HS-5 (cell line): Measurements from ENCODE around the gene GAS2.

Experiments
- DNase-seq: peaks from one replicate; pipeline ENCODE4 v3.0.0-alpha.2; 2012; ENCODE audit warnings: low read depth

The GAS2 gene

GRCh38 chr11:22674470-22675439 is 8.3 kb downstream of the GAS2 start:
- no peak for DNase-seq

- DNase-seq: no peak
These were observed 10.9 kb downstream of the GAS2 start for GRCh38 chr11:22677153-22677903.

GRCh38 chr11:22680628-22681027 is 14.2 kb downstream of the GAS2 start:
- no peak for DNase-seq

DNA sequence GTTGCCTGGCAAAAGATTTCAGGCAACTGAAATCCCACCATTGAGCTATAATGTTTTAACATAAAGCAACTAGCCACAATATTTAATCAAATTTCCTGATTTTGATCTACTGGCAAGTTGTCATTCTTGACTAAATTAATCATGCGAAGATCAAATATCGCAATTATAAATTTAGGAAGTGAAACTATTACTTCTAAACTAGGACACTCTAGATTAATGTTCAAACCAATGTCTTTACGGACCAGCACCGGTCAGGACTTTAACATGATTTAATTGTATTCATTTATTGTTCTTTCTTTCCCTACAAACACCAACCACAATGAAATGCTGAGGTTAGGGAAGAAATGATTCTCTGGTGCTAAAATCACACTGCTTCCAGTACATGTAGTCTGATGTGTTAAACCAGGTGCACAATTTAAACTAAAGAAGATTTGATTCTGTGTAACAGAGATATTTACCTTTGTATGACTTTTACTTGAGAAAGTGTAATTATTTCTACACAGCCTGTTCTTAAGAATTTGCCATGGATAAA is 14.9 kb downstream of the GAS2 start:
- no peak for DNase-seq

GRCh38 chr11:22684082-22684481 is 17.7 kb downstream of the GAS2 start:
- no peak for DNase-seq

DNA sequence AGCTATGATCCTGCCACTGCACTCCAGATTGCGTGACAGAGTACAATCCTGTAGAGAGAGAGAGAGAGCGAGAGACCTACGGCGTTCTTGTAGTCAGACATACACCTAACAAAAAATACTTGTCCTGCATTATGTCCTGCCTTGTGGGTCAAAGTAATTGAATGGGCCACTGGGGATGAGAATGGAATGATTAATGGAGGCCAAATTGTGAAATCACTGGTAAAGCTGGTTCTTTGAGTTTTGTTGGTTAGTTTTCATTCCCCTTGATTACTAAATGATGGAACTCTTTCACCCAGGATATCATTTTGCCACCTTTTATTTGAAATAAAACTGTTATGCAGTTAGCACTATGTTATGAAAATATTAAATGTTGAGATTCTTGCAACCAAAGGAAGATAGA is 18.7 kb downstream of the GAS2 start:
- DNase-seq: no peak

DNA sequence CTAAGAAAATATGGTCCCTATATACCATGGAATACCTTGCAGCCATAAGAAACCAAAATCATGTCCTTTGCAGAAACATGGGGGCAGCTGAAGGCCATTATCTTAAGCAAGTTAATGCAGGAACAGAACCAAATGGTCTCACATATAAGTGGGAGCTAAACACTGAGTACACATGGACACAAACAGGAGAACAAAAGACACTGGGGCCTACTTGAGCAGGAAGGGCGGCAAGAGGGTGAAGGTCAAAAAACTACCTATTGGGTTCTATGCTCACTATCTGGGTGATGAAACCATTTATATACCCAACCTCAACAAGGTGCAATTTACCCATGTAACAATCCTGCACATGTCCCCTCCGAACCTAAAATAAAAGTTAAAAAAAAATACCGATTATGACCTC is 22.5 kb downstream of the GAS2 start:
- DNase-seq: no peak

DNA sequence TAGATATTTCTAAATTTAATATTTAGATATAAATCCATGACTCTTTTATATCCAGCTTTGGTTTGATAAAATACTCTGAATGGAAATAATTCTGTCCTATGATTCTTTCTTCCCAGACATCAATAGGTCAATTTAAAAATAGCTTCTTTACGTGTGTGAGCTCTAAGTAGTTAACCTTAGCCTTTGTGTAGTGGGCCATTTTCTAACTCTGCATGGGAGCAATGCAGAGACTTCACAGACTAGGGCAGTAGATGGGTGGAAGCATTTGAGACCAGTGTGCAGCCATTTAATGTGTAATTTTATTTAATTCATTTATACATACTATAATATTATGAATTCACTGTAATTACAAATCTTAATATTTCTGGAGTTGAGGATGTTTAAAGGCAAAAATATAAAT is 23.8 kb downstream of the GAS2 start:
- no peak for DNase-seq

GRCh38 chr11:22690871-22691270 is 24.5 kb downstream of the GAS2 start:
- no peak for DNase-seq

DNA sequence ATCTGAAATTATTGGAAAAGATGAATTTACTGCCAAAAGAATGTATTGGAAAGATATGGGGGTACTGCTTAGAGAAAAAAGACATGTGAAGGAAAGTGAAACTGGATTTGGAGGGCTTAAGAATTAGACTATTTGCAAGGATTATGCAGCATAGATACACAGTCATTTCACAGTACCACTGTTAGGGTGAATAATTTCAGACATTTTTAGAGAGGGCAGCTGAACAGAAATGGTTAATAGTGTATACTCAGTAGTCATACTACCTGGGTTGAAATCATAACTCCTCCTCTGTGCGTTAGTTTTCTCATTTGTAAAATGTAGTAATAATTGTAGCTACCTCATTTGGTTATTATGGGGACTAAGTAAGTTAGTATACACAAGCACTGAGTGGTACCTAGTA is 33.0 kb downstream of the GAS2 start:
- DNase-seq: no peak

GRCh38 chr11:22702031-22702430 is 35.6 kb downstream of the GAS2 start:
- no peak for DNase-seq

GRCh38 chr11:22703040-22703439 is 36.6 kb downstream of the GAS2 start:
- DNase-seq: peak; percentile 65

DNA sequence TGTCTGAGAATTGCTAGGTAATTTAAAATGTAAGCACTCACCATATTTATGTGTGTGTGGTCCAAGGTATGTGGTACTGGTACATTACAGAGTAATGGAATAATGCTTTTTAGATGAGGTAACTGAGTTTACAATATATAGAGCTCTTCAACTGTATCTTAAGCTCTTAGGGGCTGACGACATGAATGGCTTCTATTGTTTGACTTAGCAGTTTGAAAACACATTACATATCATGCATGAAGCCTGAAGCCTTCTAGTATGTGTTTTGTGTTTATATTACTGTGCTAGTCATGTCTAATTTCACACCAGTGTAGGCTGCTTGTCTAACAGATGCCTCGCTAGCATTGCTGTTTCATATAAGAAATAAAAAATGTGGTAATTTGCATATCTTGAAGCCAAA is 37.2 kb downstream of the GAS2 start:
- DNase-seq: no peak

DNA sequence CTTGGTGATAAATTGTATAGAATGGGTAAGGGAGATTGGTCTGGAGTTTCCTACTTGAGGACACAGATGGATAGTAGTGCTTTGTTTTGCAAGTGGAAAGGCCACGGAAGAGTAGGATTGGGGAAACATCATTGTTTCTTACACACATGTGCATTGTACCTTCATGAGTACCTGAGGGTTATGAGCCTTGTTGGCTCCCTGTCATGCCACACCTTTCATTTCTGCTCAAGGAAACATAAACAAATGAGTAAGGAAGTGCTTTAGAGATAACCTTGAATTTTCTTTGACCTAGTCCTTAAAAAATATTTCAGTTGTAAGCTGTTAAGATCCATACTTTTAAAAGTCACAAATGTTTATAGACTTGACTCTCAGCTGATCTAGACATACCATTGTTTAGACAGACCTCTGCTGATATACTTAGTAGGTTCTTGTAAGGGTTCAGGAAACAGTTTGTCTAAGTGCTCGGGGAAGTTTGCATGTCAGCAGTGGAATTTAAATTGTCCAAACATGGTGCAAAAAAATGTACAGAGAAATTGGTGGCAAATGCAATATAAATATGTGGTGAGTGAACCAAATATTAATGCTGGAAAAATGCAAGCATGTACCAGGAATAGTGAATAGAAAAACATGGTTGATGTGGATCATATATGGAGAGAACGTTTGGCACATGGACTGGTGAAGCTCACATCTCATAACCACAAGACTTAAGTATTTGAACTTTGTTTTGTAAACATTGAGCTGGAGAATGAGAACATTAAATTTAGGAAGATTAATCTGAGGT is 40.9 kb downstream of the GAS2 start:
- no peak for DNase-seq

- DNase-seq: no peak
These were observed 44.8 kb downstream of the GAS2 start for GRCh38 chr11:22711071-22711770.

- no peak for DNase-seq
These were observed 45.5 kb downstream of the GAS2 start for GRCh38 chr11:22711880-22712279.

DNA sequence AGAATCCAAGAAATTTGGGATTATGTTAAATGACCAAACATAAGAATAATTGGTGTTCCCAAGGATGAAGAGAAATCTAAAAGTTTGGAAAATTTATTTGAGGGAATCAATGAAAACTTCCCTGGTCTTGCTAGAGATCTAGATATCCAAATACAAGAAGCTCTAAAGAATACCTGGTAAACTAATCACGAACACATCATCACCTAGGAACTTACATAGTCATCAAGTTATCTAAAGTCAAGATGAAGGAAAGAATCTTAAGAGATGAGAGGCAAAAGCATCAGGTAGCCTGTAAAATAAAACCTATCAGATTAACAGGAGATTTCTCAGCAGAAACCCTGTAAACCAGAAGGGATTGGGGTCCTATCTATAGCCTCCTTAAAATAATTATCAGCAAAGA is 46.9 kb downstream of the GAS2 start:
- DNase-seq: no peak

DNA sequence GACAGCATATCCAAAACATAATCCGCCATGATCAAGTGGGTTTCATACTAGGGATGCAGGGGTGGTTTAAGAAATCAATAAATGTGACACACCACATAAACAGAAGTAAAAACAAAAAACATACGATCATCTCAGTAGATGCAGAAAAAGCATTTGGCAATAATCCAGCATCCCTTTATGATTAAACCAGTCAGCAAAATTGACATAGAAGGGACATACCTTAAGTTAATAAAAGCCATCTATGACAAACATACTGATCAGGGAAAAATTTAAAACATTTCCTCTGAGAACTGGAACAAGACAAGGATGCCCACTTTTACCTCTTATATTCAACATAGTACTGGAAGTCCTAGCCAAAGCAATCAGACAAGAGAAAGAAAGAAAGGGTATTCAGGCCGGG is 49.6 kb downstream of the GAS2 start:
- DNase-seq: no peak

GRCh38 chr11:22720457-22720856 is 54.0 kb downstream of the GAS2 start:
- no peak for DNase-seq

DNA sequence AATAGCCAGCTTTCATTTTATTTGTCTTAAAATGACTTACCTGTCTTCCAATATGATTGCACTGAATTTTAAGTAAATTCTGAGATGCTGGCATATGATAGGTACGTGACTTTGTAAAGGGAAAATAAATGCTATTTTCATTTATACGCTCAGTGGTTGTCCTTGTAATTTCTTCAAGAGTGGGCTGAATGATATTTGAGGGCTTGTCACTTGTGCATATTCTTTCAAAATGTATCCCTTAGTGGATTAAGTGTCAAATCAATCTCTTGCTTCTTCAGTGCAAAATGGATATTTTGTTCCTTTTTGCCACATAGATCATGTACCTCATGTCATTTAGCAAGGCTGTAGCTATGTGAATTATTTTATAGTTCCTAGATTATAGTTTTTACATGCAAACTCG is 56.9 kb downstream of the GAS2 start:
- no peak for DNase-seq

DNA sequence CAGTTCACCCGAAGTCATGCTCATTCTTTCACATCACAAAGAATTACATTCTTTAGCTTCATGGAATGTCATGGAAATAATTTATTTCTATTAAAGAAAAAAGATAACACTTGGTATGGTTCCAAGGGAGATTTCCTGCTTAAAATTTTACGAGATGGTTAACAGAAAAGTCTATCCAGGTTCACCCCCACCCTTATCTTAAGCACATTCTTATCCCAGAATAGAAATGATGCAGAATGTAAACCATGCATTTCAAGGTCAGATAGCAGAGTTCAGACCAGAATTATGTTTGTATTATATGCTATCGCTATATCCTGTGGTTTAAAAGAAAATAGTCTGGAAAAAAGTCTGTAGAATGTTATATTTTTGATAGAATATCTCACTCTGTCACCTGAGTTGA is 58.7 kb downstream of the GAS2 start:
- DNase-seq: no peak
